Measurements from ENCODE around the gene SON.

DNA sequence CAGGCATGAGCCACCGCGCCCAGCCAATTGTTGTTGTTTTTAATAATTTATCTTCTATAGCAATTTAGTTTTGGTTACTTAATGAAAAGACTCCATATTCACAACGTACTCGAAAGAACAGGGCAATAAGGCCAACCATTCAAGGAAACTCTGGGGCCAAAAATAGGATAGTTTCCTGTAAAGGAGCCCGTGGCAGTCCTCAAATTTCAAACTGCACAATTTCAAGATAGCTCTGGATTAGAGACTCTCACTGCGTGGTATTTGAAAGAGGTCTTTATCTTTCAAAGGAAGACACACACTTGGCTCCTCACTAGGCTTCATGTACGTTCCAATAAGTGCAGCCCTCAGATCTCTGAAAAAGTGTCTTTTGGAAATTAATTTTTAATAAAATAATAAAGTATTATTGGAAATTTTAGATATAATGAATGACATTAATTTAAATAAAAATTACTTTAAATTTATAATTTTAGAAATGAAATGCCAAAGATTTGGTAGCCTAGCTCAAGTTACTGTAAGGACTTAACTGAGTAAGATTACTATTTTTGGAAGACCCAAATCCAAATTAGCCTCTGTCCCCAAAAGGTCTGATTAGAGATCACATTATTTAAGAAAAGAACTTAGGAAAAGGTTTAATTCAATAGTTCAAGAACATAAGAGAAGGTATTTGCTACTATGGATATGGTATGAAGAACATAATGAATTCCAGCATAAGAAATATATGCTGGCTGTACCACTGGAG, 68.3 kb downstream of the SON start:
- TF ChIP-seq YY1 (IDR thresholded peaks at IDR 0.05; ENCODE audit: insufficient read depth, insufficient read length) (no peak), SUZ12 (IDR thresholded peaks at IDR 0.05; ENCODE audit: extremely low read depth, insufficient read depth, insufficient read length) (no peak)
